Calu3 (cell line): ENCODE measurements around the gene WDPCP. TPM values are rescaled to one million over a fixed set of nuclear protein-coding genes. Genes with fewer than 3 reads are reported as not detected.

ENCODE experiments used
- BruUV-seq: library from RNA; stranded (reverse); fragments of 400-500 nt; replicated peaks from 2 replicates; lab custom pipeline; 2021; lab: Mats Ljungman, UMichigan
- CTCF ChIA-PET: fragments of 300-600 bp; sonication (Branson Sonifier 250); formaldehyde crosslinking; loops from one replicate; lab custom pipeline; 2022; ENCODE audit warnings: antibody characterized with exemption; lab: Charles Lee
- DNase-seq: peaks from one replicate; pipeline ENCODE4 v3.0.0; 2022
- H3K27ac Mint-ChIP-seq: one replicate; pipeline ENCODE4 v1.8.0; 2022; ENCODE audit warnings: mixed read lengths; ENCODE audit not compliant: unreplicated experiment
- H3K27me3 Mint-ChIP-seq: one replicate; pipeline ENCODE4 v1.8.0; 2022; ENCODE audit warnings: mixed read lengths; ENCODE audit not compliant: unreplicated experiment
- H3K36me3 Mint-ChIP-seq: one replicate; pipeline ENCODE4 v1.8.0; 2022; ENCODE audit warnings: mild to moderate bottlenecking, moderate library complexity, mixed read lengths; ENCODE audit not compliant: insufficient read depth, unreplicated experiment
- H3K4me1 Mint-ChIP-seq: one replicate; pipeline ENCODE4 v1.8.0; 2022; ENCODE audit warnings: mild to moderate bottlenecking, low read depth, mixed read lengths; ENCODE audit not compliant: unreplicated experiment
- H3K4me3 Mint-ChIP-seq: one replicate; pipeline ENCODE4 v1.8.0; 2022; ENCODE audit warnings: mild to moderate bottlenecking, low read depth, moderate library complexity, mixed read lengths; ENCODE audit not compliant: unreplicated experiment
- H3K9me3 Mint-ChIP-seq: one replicate; pipeline ENCODE4 v1.8.0; 2022; ENCODE audit warnings: low read depth, mixed read lengths; ENCODE audit not compliant: unreplicated experiment
- intact Hi-C: fragments of 100-400 bp; cut with micrococcal nuclease; formaldehyde crosslinking; loops from one replicate; pipeline ENCODE4 v1.10.0; 2022; ENCODE audit not compliant: unreplicated experiment
- total RNA-seq: library from RNA; stranded (reverse); gene quantifications from 2 replicates; pipeline ENCODE4 v1.2.3, GENCODE V29; 2022
- TF ChIP-seq, protein P1 (sequence below): fragments of 200-600 bp; IDR thresholded peaks from one replicate; pipeline ENCODE4 v1.8.0; 2022; ENCODE audit warnings: antibody characterized with exemption; ENCODE audit not compliant: unreplicated experiment

Gene WDPCP
- total RNA-seq, 1 experiment from 2014 or later, result 9.0 TPM

DNA sequence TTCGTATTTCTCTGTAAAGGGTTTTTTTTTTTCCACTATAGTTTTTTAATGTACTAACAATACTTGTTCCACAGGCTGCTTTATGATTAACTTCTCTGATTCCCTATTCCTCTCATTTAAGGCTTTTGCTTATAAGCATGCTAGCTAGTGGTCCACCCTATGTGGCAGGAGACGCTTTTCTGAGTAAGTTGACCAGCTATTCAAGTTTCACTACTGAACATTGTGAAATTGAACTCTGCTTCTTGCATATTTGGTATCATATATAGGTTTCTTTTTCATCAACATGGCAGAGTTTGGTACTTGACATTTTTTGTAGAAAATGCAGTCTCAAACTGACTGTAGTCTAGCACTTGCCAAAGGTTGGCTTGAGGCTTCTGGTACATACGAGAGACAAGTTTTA lies 463.4 kb downstream of the WDPCP start:
- Mint-ChIP-seq H3K27me3 (no peaks in the 10 kb centered on the region), H3K4me1 (no peaks in the 10 kb centered on the region), H3K27ac (no peak overlapping the region), H3K36me3 (no peaks in the 10 kb centered on the region), H3K4me3 (no peak overlapping the region), H3K9me3 (no peaks in the 10 kb centered on the region)
- DNase-seq, result no peak
- CTCF ChIA-PET, result interaction anchor here (0.6 to 0.7 kb wide), 2 partner anchors 46 to 231 kb away, joined by 3 read pairs; no protein-coding TSS in a partner anchor
- intact Hi-C loops, result no loop called here
- TF ChIP-seq, protein P1, sequence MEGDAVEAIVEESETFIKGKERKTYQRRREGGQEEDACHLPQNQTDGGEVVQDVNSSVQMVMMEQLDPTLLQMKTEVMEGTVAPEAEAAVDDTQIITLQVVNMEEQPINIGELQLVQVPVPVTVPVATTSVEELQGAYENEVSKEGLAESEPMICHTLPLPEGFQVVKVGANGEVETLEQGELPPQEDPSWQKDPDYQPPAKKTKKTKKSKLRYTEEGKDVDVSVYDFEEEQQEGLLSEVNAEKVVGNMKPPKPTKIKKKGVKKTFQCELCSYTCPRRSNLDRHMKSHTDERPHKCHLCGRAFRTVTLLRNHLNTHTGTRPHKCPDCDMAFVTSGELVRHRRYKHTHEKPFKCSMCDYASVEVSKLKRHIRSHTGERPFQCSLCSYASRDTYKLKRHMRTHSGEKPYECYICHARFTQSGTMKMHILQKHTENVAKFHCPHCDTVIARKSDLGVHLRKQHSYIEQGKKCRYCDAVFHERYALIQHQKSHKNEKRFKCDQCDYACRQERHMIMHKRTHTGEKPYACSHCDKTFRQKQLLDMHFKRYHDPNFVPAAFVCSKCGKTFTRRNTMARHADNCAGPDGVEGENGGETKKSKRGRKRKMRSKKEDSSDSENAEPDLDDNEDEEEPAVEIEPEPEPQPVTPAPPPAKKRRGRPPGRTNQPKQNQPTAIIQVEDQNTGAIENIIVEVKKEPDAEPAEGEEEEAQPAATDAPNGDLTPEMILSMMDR, result no peak
- no TSS peak for BruUV-seq

DNA sequence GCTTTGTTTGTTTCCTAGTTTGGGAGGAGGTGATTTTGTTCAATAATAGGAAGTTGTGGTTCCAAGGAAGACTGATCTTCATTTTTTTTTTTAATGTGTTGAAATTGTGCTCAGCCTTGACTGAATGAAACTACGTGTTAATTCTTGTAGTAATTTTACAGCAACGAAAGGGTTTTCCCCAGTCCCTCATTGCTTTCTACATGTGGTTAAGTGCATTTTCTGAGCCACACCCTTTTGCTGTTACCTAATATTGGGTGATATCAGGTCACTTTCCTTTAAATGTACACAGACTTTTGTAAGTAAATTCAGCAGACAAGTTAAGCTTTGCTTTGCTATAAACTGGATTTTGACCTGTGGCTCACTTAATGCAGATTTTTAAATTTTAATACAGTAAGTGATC lies 464.1 kb downstream of the WDPCP start:
- BruUV-seq, result no TSS peak

DNA sequence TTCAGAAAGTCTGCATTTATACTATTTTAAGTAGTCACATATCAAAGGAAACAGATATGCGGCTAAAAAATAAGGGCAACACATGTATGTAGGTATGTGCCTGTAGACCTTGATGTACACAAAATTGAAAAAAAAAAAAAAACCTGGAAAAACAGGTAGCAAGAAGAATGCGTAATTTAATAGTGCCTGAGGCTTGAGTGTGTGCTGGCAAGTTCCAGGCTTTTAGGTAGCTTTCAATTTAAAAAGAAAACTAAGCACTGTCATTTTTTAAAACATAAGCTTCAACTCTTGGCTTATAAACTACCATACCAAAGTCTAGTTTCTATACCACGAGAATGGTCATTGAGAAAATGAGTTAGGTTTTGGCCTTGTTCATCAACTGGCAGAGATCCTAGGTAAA lies 465.4 kb downstream of the WDPCP start:
- Mint-ChIP-seq H3K27ac (no peak overlapping the region), H3K36me3 (no peaks in the 10 kb centered on the region), H3K9me3 (no peaks in the 10 kb centered on the region), H3K27me3 (no peaks in the 10 kb centered on the region), H3K4me3 (no peak overlapping the region), H3K4me1 (no peaks in the 10 kb centered on the region)
- TF ChIP-seq, protein P1, result no peak
- no TSS peak for BruUV-seq
- CTCF ChIA-PET, result no interaction called here
- DNase-seq, result no peak
- intact Hi-C loops, result no loop called here

More for the DNA sequence above, 464.1 kb downstream of the WDPCP start:
- Mint-ChIP-seq H3K27me3 (no peaks in the 10 kb centered on the region), H3K4me3 (no peak overlapping the region), H3K36me3 (no peaks in the 10 kb centered on the region), H3K9me3 (no peaks in the 10 kb centered on the region), H3K4me1 (no peaks in the 10 kb centered on the region), H3K27ac (no peak overlapping the region)
- TF ChIP-seq, protein P1, result no peak
- CTCF ChIA-PET, result no interaction called here
- no peak for DNase-seq
- intact Hi-C loops, result no loop called here

DNA sequence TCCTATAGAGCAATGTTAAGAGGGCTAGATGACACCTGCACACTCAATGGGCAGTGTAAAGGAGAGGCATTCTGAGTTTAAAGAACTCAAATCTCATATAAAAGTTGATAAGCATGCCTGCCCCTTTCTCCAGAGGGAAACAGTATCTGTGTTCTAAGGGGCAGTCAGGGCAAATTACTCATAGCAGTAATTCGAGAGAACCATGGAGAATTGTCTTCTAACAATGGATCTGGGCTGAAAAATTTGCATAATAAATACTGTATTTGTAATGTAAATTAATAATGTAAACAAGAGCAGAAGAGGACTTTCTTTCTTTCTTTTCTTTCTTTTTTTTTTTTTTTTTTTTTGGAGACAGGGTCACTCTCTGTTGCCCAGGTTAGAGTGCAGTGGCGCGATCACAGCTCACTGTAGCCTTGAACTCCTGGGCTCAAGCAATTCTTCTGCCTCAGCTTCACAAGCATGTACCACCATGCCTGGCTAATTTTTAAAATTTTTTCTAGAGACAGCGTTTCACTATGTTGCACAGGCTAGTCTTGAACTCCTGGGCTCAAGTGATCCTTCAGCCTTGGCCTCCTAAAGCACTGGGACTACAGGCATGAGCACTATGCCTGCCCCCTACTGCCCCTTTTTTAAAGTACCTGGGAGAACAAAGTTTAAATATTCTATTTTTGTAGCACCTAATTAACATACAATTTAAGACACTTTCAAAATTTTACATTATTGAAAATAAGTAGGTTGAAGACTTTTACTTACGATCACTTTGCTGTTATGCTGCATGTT lies 467.0 kb downstream of the WDPCP start:
- DNase-seq, result peak; percentile 4
- intact Hi-C loops, result no loop called here
- H3K9me3 Mint-ChIP-seq, result no peaks in the 10 kb centered on the region

More for the DNA sequence above, 467.0 kb downstream of the WDPCP start:
- no peak overlapping the region for H3K27ac Mint-ChIP-seq
- no peaks in the 10 kb centered on the region for H3K36me3 Mint-ChIP-seq
- CTCF ChIA-PET, result interaction anchor here (0.6 kb wide), 1 partner anchor 99 kb away, joined by 3 read pairs; no protein-coding TSS in a partner anchor
- H3K27me3 Mint-ChIP-seq, result no peaks in the 10 kb centered on the region
- BruUV-seq, result no TSS peak
- no peak overlapping the region for H3K4me3 Mint-ChIP-seq
- TF ChIP-seq, protein P1, result no peak
- no peaks in the 10 kb centered on the region for H3K4me1 Mint-ChIP-seq
